CD4-positive, alpha-beta T cell (primary cell): ENCODE data around the gene LMAN2. TPM values are rescaled to one million over a fixed set of nuclear protein-coding genes. Genes with fewer than 3 reads are reported as not detected.

Experiments
- ATAC-seq: fragments of 200-7000 bp; cut with Tn5 transposase; one replicate; pipeline ENCODE4 v1.10.0; 2022; ENCODE audit warnings: mild to moderate bottlenecking; ENCODE audit not compliant: poor library complexity
- CTCF ChIA-PET: fragments of 350-600 bp; sonication (Branson Sonifier 250); formaldehyde crosslinking; loops from one replicate; lab custom pipeline; 2021; ENCODE audit warnings: antibody characterized with exemption, inconsistent platforms; lab: Charles Lee
- POLR2A ChIA-PET: fragments of 350-600 bp; sonication (Branson Sonifier 250); formaldehyde crosslinking; loops from one replicate; lab custom pipeline; 2021; ENCODE audit warnings: antibody characterized with exemption, inconsistent platforms; lab: Charles Lee
- DNase-seq, 14 experiments: peaks; one replicate each; pipeline ENCODE4 v3.0.0-alpha.2; 2013 to 2020; ENCODE audit warnings: mixed read lengths in 2 of 14
- H3K27ac ChIP-seq, 2 donors: one replicate each; pipeline versions ENCODE4 v1.5.1 to v1.7.0; 2013; ENCODE audit warnings: low read length in 2 of 2, low read depth in 1 of 2, mild to moderate bottlenecking in 1 of 2
- H3K27me3 ChIP-seq, 2 experiments: 1 replicate in 1 of 2; 2 replicates in 1 of 2; pipeline versions ENCODE4 v1.6.1 to v1.7.0; 2013; ENCODE audit warnings: low read length in 2 of 2, control low read depth in 1 of 2, mild to moderate bottlenecking in 1 of 2, moderate library complexity in 1 of 2; ENCODE audit not compliant: insufficient read depth in 2 of 2, control insufficient read depth in 1 of 2
- H3K36me3 ChIP-seq: one replicate; pipeline ENCODE4 v1.6.1; 2013; ENCODE audit warnings: low read length, control low read depth; ENCODE audit not compliant: insufficient read depth
- H3K4me1 ChIP-seq: one replicate; pipeline ENCODE4 v1.6.1; 2013; ENCODE audit warnings: low read length, control low read depth; ENCODE audit not compliant: insufficient read depth
- H3K4me3 ChIP-seq: one replicate; pipeline ENCODE4 v1.5.1; 2013; ENCODE audit warnings: mild to moderate bottlenecking, low read length, moderate library complexity
- H3K9me3 ChIP-seq, 2 experiments: 1 replicate in 1 of 2; 2 replicates in 1 of 2; pipeline versions ENCODE4 v1.6.1 to v1.7.0; 2013; ENCODE audit warnings: low read length in 2 of 2, mild to moderate bottlenecking in 2 of 2, control low read depth in 1 of 2, moderate library complexity in 1 of 2; ENCODE audit not compliant: control insufficient read depth in 1 of 2, insufficient read depth in 1 of 2
- H3K27ac Mint-ChIP-seq: one replicate; pipeline ENCODE4 v1.8.0; 2020; ENCODE audit warnings: mixed read lengths
- H3K27me3 Mint-ChIP-seq: one replicate; pipeline ENCODE4 v1.8.0; 2021; ENCODE audit warnings: mixed read lengths
- H3K36me3 Mint-ChIP-seq: one replicate; pipeline ENCODE4 v1.8.0; 2021; ENCODE audit warnings: low read depth, mixed read lengths
- H3K4me1 Mint-ChIP-seq: one replicate; pipeline ENCODE4 v1.8.0; 2021; ENCODE audit warnings: low read depth, mixed read lengths
- H3K4me3 Mint-ChIP-seq: one replicate; pipeline ENCODE4 v1.8.0; 2020; ENCODE audit warnings: mild to moderate bottlenecking, mixed read lengths
- H3K9me3 Mint-ChIP-seq: one replicate; pipeline ENCODE4 v1.8.0; 2020; ENCODE audit warnings: mixed read lengths
- CTCF ChIP-seq: fragments of 200-600 bp; IDR thresholded peaks from one replicate; pipeline ENCODE4 v1.8.0; 2022; ENCODE audit warnings: antibody characterized with exemption, mild to moderate bottlenecking
- intact Hi-C, 2 experiments: fragments of 100-400 bp; cut with DNase I in 1 of 2; cut with micrococcal nuclease in 1 of 2; formaldehyde crosslinking; loops; one replicate each; pipeline versions ENCODE4 v1.15.1 to v1.9.0; 2023 to 2025; cut with DNase I, micrococcal nuclease
- total RNA-seq, 174 experiments: library from RNA in 2 of 174; stranded (reverse) in 2 of 174; gene quantifications; one replicate each; pipeline ENCODE4 v1.2.3 and lab custom pipeline; 2021 to 2026

Gene LMAN2
- total RNA-seq, 2 experiments from 2014 or later, result 54.5 to 55.6 TPM

DNA sequence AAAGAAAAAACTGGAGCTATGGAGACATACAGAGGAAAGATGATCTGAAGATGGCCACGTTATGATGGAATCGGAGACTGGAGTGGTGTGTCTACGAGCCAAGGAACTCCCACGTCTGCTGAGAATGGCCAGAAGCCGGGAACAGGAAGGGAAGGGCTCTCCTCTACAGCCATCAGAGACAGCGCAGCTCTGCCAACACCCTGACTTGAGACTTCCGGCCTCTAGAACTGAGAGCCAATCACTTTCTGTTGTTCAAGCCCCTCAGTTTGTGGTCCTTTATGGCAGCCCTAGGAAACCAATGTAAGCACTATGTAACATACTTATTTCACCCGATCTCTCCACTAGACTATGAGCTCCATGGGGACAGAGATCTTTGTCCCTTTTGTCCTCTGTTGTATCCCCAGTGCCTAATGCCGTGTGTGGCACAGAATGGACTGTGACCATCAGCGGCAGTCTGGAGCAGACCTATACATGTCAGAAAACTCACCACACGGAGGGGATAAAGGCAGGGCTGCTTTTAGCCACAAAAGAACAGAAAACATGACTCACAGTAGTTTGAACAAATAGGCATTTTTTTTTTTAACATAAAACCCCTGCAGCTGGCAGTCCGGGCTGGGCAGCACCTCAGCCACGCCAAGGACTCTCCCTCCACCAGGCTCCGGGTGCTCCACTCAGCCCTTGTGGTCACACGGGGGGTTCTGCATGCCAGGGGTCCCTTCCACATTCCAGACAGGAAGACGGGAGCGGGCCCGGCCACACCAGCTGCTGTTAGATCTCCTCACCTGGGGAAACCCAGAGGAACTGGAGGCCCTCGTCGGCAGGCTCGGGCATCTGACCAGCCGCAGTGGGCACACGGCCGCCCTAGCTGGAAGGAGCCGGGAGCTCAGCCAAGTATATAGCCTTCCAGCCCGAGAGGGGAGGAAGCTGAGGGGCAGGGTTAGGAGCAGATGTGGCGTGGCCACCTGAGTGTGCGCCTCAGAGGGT, 23.6 kb downstream of the LMAN2 start:
- Histone ChIP-seq H3K36me3 (peaks cover 33% of the 10 kb centered on the region), H3K9me3 (no peaks in the 10 kb centered on the region), H3K4me3 (no peak overlapping the region), H3K27me3 (no peaks in the 10 kb centered on the region), H3K27ac (no peak overlapping the region), H3K4me1 (peaks cover 7% of the 10 kb centered on the region)
- Mint-ChIP-seq H3K27ac (peak overlapping the region; percentile 2), H3K4me1 (peaks cover 5% of the 10 kb centered on the region), H3K36me3 (peaks cover 47% of the 10 kb centered on the region), H3K4me3 (no peak overlapping the region), H3K27me3 (no peaks in the 10 kb centered on the region), H3K9me3 (no peaks in the 10 kb centered on the region)
- POLR2A ChIA-PET, result no interaction called here
- CTCF ChIA-PET, result interaction anchor here (1.0 to 1.4 kb wide), 3 partner anchors 18 to 63 kb away, joined by 3 read pairs; no protein-coding TSS in a partner anchor
- TF ChIP-seq CTCF, result no peak
- ATAC-seq (peak; percentile 39), DNase-seq (peak in 1 of 14 experiments; percentile 60)
- intact Hi-C loops, result no loop called here

GRCh38 chr5:177325868-177326381, 25.5 kb downstream of the LMAN2 start:
- ChIA-PET CTCF (interaction anchor here (1.3 kb wide), 1 partner anchor 10 kb away, joined by 3 read pairs; no protein-coding TSS in a partner anchor), POLR2A (no interaction called here)
- ATAC-seq, result no peak
- no peak for DNase-seq
- no peak for TF ChIP-seq CTCF
- no peaks in the 10 kb centered on the region for H3K9me3 Mint-ChIP-seq
- H3K9me3 ChIP-seq, result no peaks in the 10 kb centered on the region
- peaks cover 7% of the 10 kb centered on the region for H3K4me1 ChIP-seq
- peaks cover 5% of the 10 kb centered on the region for H3K4me1 Mint-ChIP-seq
- peaks cover 32% of the 10 kb centered on the region for H3K36me3 Mint-ChIP-seq
- intact Hi-C loops, result no loop called here
- peaks cover 18% of the 10 kb centered on the region for H3K36me3 ChIP-seq
- no peaks in the 10 kb centered on the region for H3K27me3 Mint-ChIP-seq
- no peak overlapping the region for H3K27ac ChIP-seq
- H3K4me3 Mint-ChIP-seq, result no peak overlapping the region
- H3K4me3 ChIP-seq, result no peak overlapping the region
- no peaks in the 10 kb centered on the region for H3K27me3 ChIP-seq
- H3K27ac Mint-ChIP-seq, result no peak overlapping the region

DNA sequence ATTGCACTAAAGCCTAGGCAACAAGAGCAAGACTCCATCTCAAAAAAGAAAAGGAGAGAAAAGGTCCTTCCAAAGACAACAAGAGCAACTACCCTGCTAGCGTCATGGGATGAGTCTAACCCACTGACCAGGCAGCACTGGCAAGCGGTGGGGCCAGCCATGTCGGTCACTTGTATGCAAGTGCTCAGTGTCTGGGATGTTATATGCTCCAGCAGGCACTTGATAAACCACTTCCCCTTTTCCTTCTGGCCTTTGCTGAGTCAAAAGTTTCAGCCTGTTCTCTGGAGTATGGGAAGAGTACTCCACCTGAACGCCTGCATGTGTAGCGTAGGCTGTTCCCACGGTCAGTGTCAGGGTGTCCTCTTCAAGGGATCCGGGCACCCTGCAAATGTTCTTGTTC, 30.6 kb downstream of the LMAN2 start:
- no peak overlapping the region for H3K4me3 ChIP-seq
- ATAC-seq (no peak), DNase-seq (peak in 1 of 14 experiments; percentile 31)
- no peak overlapping the region for H3K27ac ChIP-seq
- Mint-ChIP-seq H3K27me3 (no peaks in the 10 kb centered on the region), H3K4me1 (peaks cover 22% of the 10 kb centered on the region), H3K27ac (no peak overlapping the region), H3K9me3 (no peaks in the 10 kb centered on the region), H3K36me3 (peaks cover 21% of the 10 kb centered on the region), H3K4me3 (no peak overlapping the region)
- H3K4me1 ChIP-seq, result peaks cover 14% of the 10 kb centered on the region
- H3K9me3 ChIP-seq, result peaks cover 0 to 4% of the 10 kb centered on the region in 2 experiments
- no peak for TF ChIP-seq CTCF
- H3K36me3 ChIP-seq, result peaks cover 6% of the 10 kb centered on the region
- H3K27me3 ChIP-seq, result no peaks in the 10 kb centered on the region
- CTCF ChIA-PET, result no interaction called here
- POLR2A ChIA-PET, result no interaction called here
- intact Hi-C loops, result no loop called here
